Muscle of leg (tissue), 11 donors: ENCODE data around the gene ZNF221. TPM values are rescaled to one million over a fixed set of nuclear protein-coding genes. Genes with fewer than 3 reads are reported as not detected.
"Not testable (repeated sequence)": the region's sequence is repeated elsewhere in the genome, so short reads cannot be mapped to it uniquely, and the experiment has no call there.

Experiments
- DNase-seq: peaks from one replicate; pipeline ENCODE4 v3.0.0; 2013
- H3K27ac ChIP-seq: one replicate; pipeline ENCODE4 v1.5.1; 2013; ENCODE audit warnings: mild to moderate bottlenecking, low read length, control low read depth
- H3K27me3 ChIP-seq: one replicate; pipeline ENCODE4 v1.6.1; 2013; ENCODE audit warnings: low read length; ENCODE audit not compliant: control insufficient read depth, insufficient read depth
- H3K36me3 ChIP-seq: one replicate; pipeline ENCODE4 v1.6.1; 2013; ENCODE audit warnings: low read length; ENCODE audit not compliant: control insufficient read depth, insufficient read depth
- H3K4me1 ChIP-seq: one replicate; pipeline ENCODE4 v1.6.1; 2013; ENCODE audit warnings: low read length; ENCODE audit not compliant: control insufficient read depth, insufficient read depth
- H3K4me3 ChIP-seq: one replicate; pipeline ENCODE4 v1.5.1; 2013; ENCODE audit warnings: low read length, control low read depth
- H3K9me3 ChIP-seq: replicated peaks from 2 replicates; pipeline ENCODE4 v1.6.1; 2013; ENCODE audit warnings: low read depth, low read length; ENCODE audit not compliant: control insufficient read depth
- WGBS: methylation state at CpG from one replicate; pipeline ENCODE4 v1.1.5; 2013; ENCODE audit warnings: missing lambda C conversion rate; ENCODE audit not compliant: insufficient coverage; 5-methylcytosine and 5-hydroxymethylcytosine counted together
- polyA plus RNA-seq, 8 donors: library from polyadenylated mRNA; unstranded; fragments of 120-200 nt; gene quantifications; one replicate each; pipeline versions ENCODE4 v1.2.1 to v1.2.3, GENCODE V29; 2013; ENCODE audit warnings: inconsistent platforms in 1 of 8, low replicate concordance in 1 of 8; ENCODE audit not compliant: insufficient read length in 8 of 8, insufficient read depth in 1 of 8
- total RNA-seq: library from RNA; stranded (reverse); fragments of 120-200 nt; gene quantifications from one replicate; pipeline ENCODE4 v1.2.4, GENCODE V29; 2013

Gene ZNF221
- total and polyA plus RNA-seq, 9 donors = 0.93 to 7.6 (median 2.8) TPM

GRCh38 chr19:43923875-43924274 lies 27.2 kb upstream of the ZNF221 start:
- Histone ChIP-seq H3K4me1 (no peaks in the 10 kb centered on the region), H3K27me3 (no peaks in the 10 kb centered on the region), H3K27ac (no peak overlapping the region), H3K36me3 (peaks cover 66% of the 10 kb centered on the region), H3K4me3 (no peak overlapping the region), H3K9me3 (peaks cover 4% of the 10 kb centered on the region)
- DNase-seq = no peak

- H3K4me1 ChIP-seq = no peaks in the 10 kb centered on the region
- H3K36me3 ChIP-seq = peaks cover 73% of the 10 kb centered on the region
- WGBS = 100% methylated on average over 3 of the region's 5 CpGs
- no peak overlapping the region for H3K4me3 ChIP-seq
- no peaks in the 10 kb centered on the region for H3K27me3 ChIP-seq
- no peak for DNase-seq
- H3K9me3 ChIP-seq = no peaks in the 10 kb centered on the region
- H3K27ac ChIP-seq = no peak overlapping the region
Observed at GRCh38 chr19:43928820-43929219, 22.2 kb upstream of the ZNF221 start.

- WGBS = 0% methylated on average over 2 of the region's 15 CpGs
- peak; percentile 44 for DNase-seq
- Histone ChIP-seq H3K36me3 (peaks cover 29% of the 10 kb centered on the region), H3K9me3 (no peaks in the 10 kb centered on the region), H3K4me3 (peak overlapping the region; percentile 75), H3K27ac (peak overlapping the region; percentile 94), H3K4me1 (peaks cover 3% of the 10 kb centered on the region), H3K27me3 (no peaks in the 10 kb centered on the region)
Observed at GRCh38 chr19:43934055-43934984, 16.7 kb upstream of the ZNF221 start.

GRCh38 chr19:43934985-43935708 lies 15.9 kb upstream of the ZNF221 start, which contains the start of gene ZNF45:
TSS of gene ZNF45 (minus strand) at chr19:43935282. CDS start at chr19:43922185, 13,097 bp downstream.
- WGBS = 0% methylated on average over 27 of the region's 42 CpGs
- peaks cover 3% of the 10 kb centered on the region for H3K4me1 ChIP-seq
- H3K9me3 ChIP-seq = peaks cover 2% of the 10 kb centered on the region
- H3K27ac ChIP-seq = peak within 1 kb of the TSS; percentile 94
- peak within 1 kb of the TSS; percentile 75 for H3K4me3 ChIP-seq
- DNase-seq = peak; percentile 98
- peaks cover 21% of the 10 kb centered on the region for H3K36me3 ChIP-seq
- H3K27me3 ChIP-seq = no peaks in the 10 kb centered on the region

GRCh38 chr19:43936188-43936587 lies 14.8 kb upstream of the ZNF221 start:
- H3K9me3 ChIP-seq = peaks cover 2% of the 10 kb centered on the region
- H3K27me3 ChIP-seq = no peaks in the 10 kb centered on the region
- no peak for DNase-seq
- no CpG with 5 or more reads among the region's 5 CpGs for WGBS
- H3K4me1 ChIP-seq = peaks cover 3% of the 10 kb centered on the region
- peaks cover 17% of the 10 kb centered on the region for H3K36me3 ChIP-seq
- H3K27ac ChIP-seq = no peak overlapping the region
- H3K4me3 ChIP-seq = no peak overlapping the region

- H3K27me3 ChIP-seq = peaks cover under 1% of the 10 kb centered on the region
- WGBS = no CpG with 5 or more reads among the region's 3 CpGs
- H3K36me3 ChIP-seq = no peaks in the 10 kb centered on the region
- DNase-seq = no peak
- H3K4me1 ChIP-seq = no peaks in the 10 kb centered on the region
- H3K4me3 ChIP-seq = no peak overlapping the region
- H3K27ac ChIP-seq = no peak overlapping the region
- H3K9me3 ChIP-seq = peaks cover 2% of the 10 kb centered on the region
Observed at GRCh38 chr19:43939557-43940260, 11.3 kb upstream of the ZNF221 start.

- whole genome bisulfite sequencing = no CpG with 5 or more reads among the region's 4 CpGs
- H3K27ac ChIP-seq = no peak overlapping the region
- no peaks in the 10 kb centered on the region for H3K36me3 ChIP-seq
- peaks cover 3% of the 10 kb centered on the region for H3K27me3 ChIP-seq
- DNase-seq = no peak
- no peak overlapping the region for H3K4me3 ChIP-seq
- no peaks in the 10 kb centered on the region for H3K4me1 ChIP-seq
- H3K9me3 ChIP-seq = peaks cover 2% of the 10 kb centered on the region
Observed at GRCh38 chr19:43940719-43941118, 10.3 kb upstream of the ZNF221 start.

- no peak overlapping the region for H3K27ac ChIP-seq
- peaks cover 2% of the 10 kb centered on the region for H3K9me3 ChIP-seq
- no peaks in the 10 kb centered on the region for H3K4me1 ChIP-seq
- DNase-seq = no peak
- H3K4me3 ChIP-seq = no peak overlapping the region
- peaks cover 3% of the 10 kb centered on the region for H3K27me3 ChIP-seq
- H3K36me3 ChIP-seq = no peaks in the 10 kb centered on the region
- WGBS = no CpG with 5 or more reads among the region's 5 CpGs
Observed at GRCh38 chr19:43941209-43941608, 9.8 kb upstream of the ZNF221 start.

- not testable (repeated sequence) for H3K4me1 ChIP-seq, H3K27me3 ChIP-seq, H3K4me3 ChIP-seq, H3K9me3 ChIP-seq, DNase-seq, H3K36me3 ChIP-seq, H3K27ac ChIP-seq
- no CpG with 5 or more reads among the region's 1 CpG for WGBS
Observed at GRCh38 chr19:43947412-43947811, 3.6 kb upstream of the ZNF221 start.

GRCh38 chr19:43949803-43950202 lies 1.2 kb upstream of the ZNF221 start:
- 80% methylated on average over 1 of the region's 2 CpGs for WGBS
- DNase-seq, H3K36me3 ChIP-seq, H3K27me3 ChIP-seq, H3K4me1 ChIP-seq, H3K4me3 ChIP-seq, H3K27ac ChIP-seq: not testable (repeated sequence)
- peaks cover 12% of the 10 kb centered on the region for H3K9me3 ChIP-seq
